ENCODE data around the gene KCTD17.
"Not testable (repeated sequence)": the region's sequence is repeated elsewhere in the genome, so short reads cannot be mapped to it uniquely, and the experiment has no call there.

The KCTD17 gene

DNA sequence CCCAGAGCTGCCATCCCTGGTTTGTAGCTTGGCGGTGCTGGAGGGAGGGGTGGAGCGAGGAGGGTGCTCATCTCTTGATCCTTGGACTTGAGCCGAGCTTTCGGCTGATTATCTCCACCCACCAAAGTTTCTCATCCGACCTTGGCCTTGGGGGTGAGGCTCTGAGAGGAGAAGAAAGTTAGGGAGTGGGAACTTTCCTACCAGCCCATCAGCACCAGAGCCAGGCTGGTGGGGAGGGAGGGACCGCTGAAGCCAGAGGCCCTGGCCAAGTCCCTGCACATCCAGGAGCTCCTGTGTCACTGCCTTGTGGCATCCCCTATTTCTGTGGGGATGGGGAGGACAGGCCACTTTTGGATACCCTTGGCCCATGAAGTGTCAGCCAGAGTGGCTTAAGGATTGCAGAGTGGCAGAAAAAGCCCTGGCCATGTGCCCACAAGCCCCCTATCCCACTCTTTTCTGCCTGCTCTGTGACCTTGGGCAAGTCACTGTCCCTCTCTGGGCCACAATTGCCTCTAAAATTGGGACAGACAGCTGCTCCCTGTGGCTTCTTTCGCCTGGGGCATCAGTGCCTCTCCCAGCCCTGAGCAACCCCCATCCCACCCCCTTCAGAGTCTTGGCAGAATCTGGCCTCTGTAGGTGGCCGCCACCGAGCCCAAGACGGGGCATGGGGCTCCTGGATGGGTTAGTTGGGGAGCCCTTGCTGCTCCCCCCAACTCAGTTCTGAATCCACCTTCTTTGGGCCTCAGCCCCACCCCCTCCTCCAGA lies 10.3 kb downstream of the KCTD17 start:
- no peak for DNase-seq

GRCh38 chr22:37062376-37062675 lies 10.8 kb downstream of the KCTD17 start:
- no peak for DNase-seq

DNA sequence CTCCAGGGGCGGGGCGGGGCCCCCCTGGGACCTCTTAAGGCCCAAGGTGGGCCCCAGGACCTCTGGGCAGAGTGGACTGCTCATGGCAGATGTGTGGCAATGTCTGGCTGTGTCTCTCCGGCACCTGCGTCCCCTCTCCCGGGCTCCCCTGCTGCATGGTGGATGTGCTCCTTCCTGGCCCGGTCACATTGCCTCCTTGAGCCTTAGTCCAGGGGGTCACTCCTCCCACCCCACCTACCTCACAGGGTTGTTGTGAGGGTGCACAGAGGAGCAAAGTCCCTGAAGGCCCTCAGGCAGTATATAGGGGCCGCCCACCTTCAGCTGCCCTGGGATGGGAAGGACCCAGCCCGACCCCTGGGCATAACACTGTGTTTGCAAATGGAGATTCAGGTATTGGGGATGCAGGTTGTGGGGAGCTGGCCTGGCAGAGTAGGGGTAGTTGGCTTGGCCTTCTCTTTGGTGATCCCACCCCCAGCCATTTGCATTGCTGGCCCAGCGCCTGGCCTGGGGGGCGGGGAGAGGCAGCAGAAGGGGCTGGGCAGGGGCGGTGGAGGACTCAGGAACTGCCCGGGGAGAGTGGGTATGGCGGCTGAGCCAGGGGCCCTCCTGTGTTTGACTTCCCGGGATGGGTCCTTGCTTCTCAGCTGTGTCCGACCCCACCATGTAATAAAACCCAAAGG lies 11.3 kb downstream of the KCTD17 start:
- DNase-seq: no peak

DNA sequence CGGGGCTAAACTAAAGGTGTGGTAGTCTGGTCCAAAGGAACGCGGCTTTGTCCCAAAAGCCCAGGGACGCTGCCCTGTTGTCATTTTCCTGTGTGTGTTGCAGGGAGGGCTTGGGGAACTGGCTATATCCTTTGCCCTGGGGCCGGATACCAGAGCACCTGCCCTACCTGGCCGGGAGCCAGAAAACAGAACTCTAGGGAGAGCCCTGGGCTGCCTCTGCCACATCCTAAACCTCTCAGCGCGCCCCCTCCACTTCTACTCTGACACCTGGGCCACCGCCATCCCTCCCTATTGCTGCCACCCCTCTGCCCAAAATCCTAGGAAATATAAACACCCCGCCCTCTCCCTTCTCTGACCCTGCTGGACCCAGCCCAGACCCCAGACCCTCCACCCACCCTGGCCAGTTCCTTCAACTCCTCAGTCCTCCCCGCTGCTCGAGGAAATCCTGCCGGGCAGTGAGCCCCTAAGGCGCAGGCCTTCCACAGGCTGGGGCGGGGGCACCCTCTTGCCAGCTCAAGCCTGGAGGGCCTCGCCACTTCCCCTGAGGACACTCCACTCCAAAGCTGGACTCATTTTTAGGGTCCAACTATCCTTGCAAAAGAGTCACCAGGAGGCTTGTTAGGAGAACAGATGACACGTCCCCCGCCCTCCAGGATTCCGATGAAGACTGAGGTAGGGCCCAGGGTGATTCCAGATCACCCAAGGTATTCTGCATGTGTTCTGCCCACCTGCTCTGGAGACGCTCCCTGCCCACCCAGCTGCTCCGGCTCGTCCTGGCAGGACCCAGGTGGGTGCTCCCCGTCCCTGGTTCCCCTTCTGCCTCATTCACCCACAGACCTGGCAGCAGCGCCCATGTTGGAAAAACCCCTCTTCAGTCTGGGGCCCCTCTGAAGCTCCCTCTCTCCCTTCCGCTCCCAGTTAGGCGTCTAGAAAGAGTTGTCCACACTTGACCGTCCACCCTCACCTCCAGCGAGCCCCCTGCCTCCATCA lies 12.2 kb downstream of the KCTD17 start:
- no peak for DNase-seq

- no peak for DNase-seq
Observed at GRCh38 chr22:37064553-37064952, 13.0 kb downstream of the KCTD17 start.

- no peak for DNase-seq
Observed at GRCh38 chr22:37065180-37065579, 13.6 kb downstream of the KCTD17 start.

DNA sequence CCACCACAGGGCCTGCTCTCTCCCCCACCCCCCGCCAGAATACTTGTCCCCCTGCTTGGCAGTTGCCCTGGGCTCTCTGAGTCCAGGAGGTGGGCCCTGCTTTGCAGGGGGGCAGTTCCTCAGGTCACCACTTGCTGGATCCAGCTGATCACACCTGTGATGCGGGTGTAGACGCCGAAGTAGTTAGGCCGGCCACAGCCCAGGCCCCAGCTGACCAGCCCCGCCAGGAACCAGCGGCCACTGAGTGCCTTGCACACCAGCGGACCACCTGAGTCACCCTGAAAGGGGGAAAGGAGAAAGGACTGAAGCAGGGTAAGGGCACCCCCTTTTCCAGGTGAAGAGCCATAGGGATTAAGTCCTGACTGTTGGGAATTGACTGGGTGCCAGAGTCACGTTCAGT lies 14.4 kb downstream of the KCTD17 start:
- no peak for DNase-seq

DNA sequence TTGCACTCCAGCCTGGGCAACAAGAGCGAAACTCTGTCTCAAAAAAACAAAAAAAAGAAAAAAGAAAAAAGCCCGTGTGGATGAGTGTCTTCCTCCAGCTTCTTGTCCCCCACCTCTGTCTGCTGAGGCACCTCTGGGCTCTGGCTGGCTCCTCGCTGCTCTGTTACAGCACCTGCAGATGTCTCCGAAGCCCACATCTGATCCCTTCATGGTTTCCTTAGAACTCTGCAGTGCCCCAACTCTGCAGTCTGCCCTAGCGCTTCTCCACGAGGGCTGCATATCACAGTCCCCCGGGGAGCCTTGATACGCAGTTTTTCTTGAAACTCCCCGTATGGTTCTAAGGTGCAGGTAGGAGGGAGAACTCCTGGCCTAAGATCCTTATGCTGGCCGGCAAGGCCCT lies 15.9 kb downstream of the KCTD17 start:
- DNase-seq: no peak

DNA sequence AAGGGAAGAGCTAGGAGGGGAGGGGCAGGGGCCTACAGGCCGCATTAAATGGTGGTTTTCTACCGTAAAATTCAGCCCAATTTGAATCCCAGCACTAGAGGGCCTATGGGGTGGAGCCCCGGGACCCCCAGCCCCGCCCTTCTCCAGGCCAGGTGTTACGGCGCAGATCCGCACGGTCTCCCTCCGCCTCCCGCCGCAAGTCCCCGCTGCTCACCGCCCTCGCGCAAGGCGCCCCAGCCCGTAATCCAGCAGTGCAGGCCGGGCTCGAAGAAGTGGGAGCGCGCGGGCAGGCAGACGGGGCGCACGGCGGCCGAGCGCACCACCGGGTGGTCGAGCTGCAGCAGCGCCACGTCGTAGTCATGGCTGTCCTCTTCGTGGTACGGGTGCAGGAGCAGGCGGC lies 17.3 kb downstream of the KCTD17 start:
- DNase-seq: no peak

- no peak for DNase-seq
Observed at GRCh38 chr22:37069319-37069718, 17.8 kb downstream of the KCTD17 start.

GRCh38 chr22:37069719-37070118 lies 18.2 kb downstream of the KCTD17 start:
- DNase-seq: no peak

DNA sequence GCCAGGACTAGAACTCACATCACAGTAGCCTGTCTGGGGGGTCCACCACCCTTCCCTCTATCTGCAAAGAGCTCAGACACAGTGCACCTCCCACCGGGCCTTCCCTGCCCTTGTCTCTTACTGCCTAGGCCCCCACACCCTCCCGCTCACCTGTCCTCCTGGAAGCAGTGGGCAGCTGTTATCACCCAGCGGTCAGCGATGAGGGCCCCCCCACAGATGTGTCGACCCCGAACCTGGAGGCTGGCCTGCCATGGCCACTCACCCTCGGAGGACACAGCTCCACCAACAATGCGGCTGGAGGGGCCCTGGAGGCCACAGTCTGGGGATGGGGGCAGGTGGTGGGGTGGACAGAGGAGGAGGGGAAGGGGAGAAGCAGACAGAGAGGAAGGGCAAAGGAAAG lies 18.8 kb downstream of the KCTD17 start:
- no peak for DNase-seq

DNA sequence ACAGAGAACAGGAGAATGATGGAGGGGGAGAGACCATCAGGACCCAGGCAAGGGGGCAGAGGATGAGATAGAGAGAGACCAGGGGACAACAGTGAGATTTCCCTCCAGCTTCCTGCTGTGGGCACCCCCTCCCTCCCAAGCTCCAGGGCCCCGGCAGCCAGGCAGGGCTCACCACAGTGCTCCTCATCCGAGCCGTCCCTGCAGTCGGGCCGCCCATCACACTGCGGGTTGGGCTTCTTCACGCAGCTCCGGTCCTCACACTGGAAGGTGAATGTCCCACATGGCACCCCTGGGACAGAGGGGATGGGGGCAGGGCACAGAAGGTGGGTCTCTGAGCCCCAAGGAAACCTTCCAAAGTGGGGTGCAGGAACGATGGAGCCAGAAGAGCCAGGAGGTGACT lies 19.2 kb downstream of the KCTD17 start:
- DNase-seq: no peak

DNA sequence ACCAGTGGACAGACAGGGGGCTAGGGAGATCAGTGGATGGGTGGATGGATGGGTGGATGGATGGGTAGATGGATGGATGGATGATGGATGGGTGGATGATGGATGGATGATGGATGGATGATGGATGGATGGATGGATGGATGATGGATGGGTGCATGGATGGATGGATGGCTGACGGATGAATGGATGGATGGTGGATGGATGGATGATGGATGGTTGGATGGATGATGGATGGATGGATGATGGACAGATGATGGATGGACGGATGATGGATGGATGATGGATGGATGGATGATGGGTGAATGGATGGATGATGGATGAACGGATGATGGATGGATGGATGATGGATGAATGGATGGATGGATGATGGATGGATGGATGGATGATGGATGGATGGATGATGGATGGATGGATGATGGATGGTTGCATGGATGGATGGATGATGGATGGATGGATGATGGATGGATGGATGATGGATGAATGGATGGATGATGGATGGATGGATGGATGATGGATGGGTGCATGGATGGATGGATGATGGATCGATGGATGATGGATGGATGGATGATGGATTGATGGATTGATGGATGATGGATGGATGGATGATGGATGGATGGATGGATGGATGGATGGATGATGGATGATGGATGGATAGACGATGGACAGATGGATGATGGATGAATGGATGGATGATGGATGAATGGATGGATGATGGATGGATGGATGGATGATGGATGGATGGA lies 20.5 kb downstream of the KCTD17 start:
- DNase-seq: not testable (repeated sequence)

DNA sequence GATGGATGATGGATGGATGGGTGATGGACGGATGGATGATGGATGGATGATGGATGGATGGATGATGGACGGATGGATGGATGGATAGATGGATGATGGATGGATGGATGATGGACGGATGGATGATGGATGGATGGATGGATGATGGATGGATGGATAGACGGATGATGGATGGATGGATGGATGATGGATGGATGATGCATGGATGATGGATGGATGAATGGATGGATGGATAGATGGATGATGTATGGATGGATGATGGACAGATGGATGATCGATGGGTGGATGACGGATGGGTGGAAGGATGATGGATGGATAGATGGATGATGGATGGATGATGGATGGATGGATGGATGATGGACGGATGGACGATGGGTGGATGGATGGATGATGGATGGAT lies 21.1 kb downstream of the KCTD17 start:
- no peak for DNase-seq

DNA sequence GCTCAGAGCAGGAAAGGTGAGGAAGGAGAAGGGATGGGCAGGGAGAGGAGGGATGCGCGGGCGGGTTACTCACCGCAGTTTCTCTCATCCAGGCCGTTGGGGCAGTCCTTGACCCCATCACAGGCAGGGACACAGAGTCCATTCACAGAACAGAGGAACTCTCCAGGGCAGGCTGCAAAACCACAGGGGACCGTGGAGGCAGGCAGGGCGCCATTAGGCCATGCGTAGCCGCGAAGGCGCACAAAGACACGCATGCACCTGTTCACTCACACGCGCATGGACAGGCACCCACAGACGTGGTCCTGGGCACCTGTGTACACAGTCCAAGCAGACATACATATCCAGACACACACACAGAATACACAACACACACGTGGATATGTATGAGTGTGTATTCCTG lies 23.0 kb downstream of the KCTD17 start:
- DNase-seq: no peak

DNA sequence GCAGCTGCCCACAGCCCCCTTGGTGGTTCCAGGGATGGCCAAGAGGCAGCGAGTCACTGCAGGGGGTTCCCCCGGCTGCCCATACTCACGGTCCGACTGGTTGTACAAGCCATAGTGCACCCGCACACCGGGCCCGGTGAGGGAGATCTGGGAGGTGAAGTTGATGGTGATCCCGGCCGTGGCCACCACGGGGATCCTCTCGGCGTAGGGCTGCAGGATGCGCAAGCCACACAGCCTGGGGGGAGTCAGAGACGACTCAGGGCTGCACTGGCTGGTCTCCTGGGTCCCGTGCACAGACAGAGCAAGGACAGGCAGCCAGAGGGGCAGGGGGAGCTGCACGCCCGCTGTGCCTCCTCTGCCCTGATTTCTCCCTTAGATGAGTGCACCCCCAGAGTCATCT lies 23.5 kb downstream of the KCTD17 start:
- DNase-seq: no peak

- no peak for DNase-seq
Observed at GRCh38 chr22:37075822-37076433, 24.4 kb downstream of the KCTD17 start.

GRCh38 chr22:37077802-37078448 lies 26.4 kb downstream of the KCTD17 start:
- peak; percentile 90 for DNase-seq

- DNase-seq: no peak
Observed at GRCh38 chr22:37079158-37079557, 27.6 kb downstream of the KCTD17 start.

DNA sequence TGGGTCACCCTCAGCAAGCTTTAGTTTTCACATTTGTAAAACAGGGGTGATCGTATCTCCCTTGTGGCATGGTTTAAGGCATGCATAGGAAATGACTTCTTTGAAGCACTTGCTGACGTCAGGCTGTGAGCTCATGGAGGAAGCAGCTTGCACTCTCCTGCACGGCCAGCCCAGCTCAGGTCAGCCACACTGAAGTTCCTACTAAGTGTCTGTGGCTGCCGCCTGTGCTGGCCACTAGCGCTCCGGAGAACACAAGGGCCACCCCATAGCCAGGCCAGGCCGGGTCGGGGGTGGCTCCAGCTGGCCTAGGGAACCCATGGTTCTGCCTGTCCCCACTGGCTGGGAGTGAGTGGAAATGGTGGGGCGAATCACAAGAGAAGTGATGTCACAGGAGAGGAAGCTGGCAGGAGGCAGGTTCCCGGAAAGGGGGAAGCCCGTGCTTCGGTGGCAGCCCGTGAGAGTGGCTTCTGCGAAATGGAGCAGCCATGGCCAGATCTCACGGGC lies 28.2 kb downstream of the KCTD17 start:
- DNase-seq: peak; percentile 76

GRCh38 chr22:37080438-37080837 lies 28.9 kb downstream of the KCTD17 start:
- no peak for DNase-seq

Data from T-helper 9 cell (primary cell).